GM13976 (cell line): ENCODE measurements around the gene CD1B.
"Not testable (repeated sequence)": the region's sequence is repeated elsewhere in the genome, so short reads cannot be mapped to it uniquely, and the experiment has no call there.

Source experiments
- DNase-seq: peaks from one replicate; pipeline ENCODE4 v3.0.0; 2012; ENCODE audit warnings: low spot score
- in situ Hi-C: fragments of 300-500 bp; cut with MboI; formaldehyde crosslinking; loops from one replicate; pipeline ENCODE4 v1.12.0; 2022; ENCODE audit warnings: low sequenced_read_pairs, mixed read lengths, inconsistent platforms; ENCODE audit not compliant: unreplicated experiment
- TF ChIP-seq, protein P1 (sequence below): IDR thresholded peaks from 2 replicates; pipeline ENCODE4 v1.5.1; 2012; ENCODE audit warnings: borderline replicate concordance, mild to moderate bottlenecking; ENCODE audit not compliant: insufficient read depth; ENCODE audit errors: extremely low read depth, missing control alignments, control extremely low read depth

CD1B gene

GRCh38 chr1:158283965-158284364 lies 47.4 kb downstream of the CD1B start:
- in situ Hi-C loops: no loop called here
- DNase-seq: no peak
- TF ChIP-seq, protein P1, sequence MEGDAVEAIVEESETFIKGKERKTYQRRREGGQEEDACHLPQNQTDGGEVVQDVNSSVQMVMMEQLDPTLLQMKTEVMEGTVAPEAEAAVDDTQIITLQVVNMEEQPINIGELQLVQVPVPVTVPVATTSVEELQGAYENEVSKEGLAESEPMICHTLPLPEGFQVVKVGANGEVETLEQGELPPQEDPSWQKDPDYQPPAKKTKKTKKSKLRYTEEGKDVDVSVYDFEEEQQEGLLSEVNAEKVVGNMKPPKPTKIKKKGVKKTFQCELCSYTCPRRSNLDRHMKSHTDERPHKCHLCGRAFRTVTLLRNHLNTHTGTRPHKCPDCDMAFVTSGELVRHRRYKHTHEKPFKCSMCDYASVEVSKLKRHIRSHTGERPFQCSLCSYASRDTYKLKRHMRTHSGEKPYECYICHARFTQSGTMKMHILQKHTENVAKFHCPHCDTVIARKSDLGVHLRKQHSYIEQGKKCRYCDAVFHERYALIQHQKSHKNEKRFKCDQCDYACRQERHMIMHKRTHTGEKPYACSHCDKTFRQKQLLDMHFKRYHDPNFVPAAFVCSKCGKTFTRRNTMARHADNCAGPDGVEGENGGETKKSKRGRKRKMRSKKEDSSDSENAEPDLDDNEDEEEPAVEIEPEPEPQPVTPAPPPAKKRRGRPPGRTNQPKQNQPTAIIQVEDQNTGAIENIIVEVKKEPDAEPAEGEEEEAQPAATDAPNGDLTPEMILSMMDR: no peak

DNA sequence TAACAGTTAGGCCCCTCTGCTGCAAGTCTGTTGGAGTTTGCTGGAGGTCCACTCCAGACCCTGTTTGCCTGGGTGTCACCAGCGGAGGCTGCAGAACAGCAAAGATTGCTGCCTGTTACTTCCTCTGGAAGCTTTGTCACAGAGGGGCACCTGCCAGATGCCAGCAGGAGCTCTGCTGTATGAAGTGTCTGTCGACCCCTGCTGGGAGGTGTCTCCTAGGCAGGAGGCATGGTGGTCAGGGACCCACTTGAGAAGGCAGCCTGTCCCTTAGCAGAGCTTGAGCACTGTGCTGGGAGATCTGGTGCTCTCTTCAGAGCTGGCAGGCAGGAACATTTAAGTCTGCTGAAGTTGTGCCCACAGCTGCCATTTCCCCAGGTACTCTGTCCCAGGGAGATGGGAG lies 48.9 kb downstream of the CD1B start:
- DNase-seq, in situ Hi-C loops: not testable (repeated sequence)
